Natural killer cell (primary cell): Measurements from ENCODE around the gene TOMM40L. TPM values are rescaled to one million over a fixed set of nuclear protein-coding genes. Genes with fewer than 3 reads are reported as not detected.

Experiments
- ATAC-seq, 3 donors: fragments of 150-1000 bp in 2 of 3; fragments of 200-7000 bp in 1 of 3; cut with Tn5 transposase; 1 replicate in 1 of 3; 2 replicates in 2 of 3; pipeline ENCODE4 v1.10.0; 2021; ENCODE audit warnings: mild to moderate bottlenecking in 2 of 3, moderate library complexity in 2 of 3
- DNase-seq, 2 donors: peaks; one replicate each; pipeline versions ENCODE4 v3.0.0 to v3.0.0-alpha.2; 2013 to 2021; ENCODE audit warnings: mixed read lengths in 1 of 2
- H3K27ac ChIP-seq: one replicate; pipeline ENCODE4 v1.5.1; 2013; ENCODE audit warnings: mild to moderate bottlenecking, low read length
- H3K27me3 ChIP-seq: one replicate; pipeline ENCODE4 v1.6.1; 2013; ENCODE audit warnings: low read length; ENCODE audit not compliant: control insufficient read depth, insufficient read depth
- H3K36me3 ChIP-seq: one replicate; pipeline ENCODE4 v1.6.1; 2013; ENCODE audit warnings: low read length; ENCODE audit not compliant: control insufficient read depth, insufficient read depth
- H3K4me1 ChIP-seq: one replicate; pipeline ENCODE4 v1.6.1; 2013; ENCODE audit warnings: low read length; ENCODE audit not compliant: control insufficient read depth, insufficient read depth
- H3K4me3 ChIP-seq: one replicate; pipeline ENCODE4 v1.5.1; 2013; ENCODE audit warnings: low read length
- H3K9me3 ChIP-seq: one replicate; pipeline ENCODE4 v1.6.1; 2013; ENCODE audit warnings: low read length; ENCODE audit not compliant: control insufficient read depth, insufficient read depth
- H3K27ac Mint-ChIP-seq, 2 donors: one replicate each; pipeline ENCODE4 v1.8.0; 2022; ENCODE audit warnings: mild to moderate bottlenecking in 2 of 2, mixed read lengths in 2 of 2, moderate library complexity in 1 of 2
- H3K27me3 Mint-ChIP-seq, 2 donors: one replicate each; pipeline ENCODE4 v1.8.0; 2022; ENCODE audit warnings: low read depth in 2 of 2, mixed read lengths in 2 of 2
- H3K36me3 Mint-ChIP-seq: one replicate; pipeline ENCODE4 v1.8.0; 2022; ENCODE audit warnings: mixed read lengths
- H3K4me1 Mint-ChIP-seq, 2 donors: one replicate each; pipeline ENCODE4 v1.8.0; 2022; ENCODE audit warnings: mixed read lengths in 2 of 2
- H3K4me3 Mint-ChIP-seq: one replicate; pipeline ENCODE4 v1.8.0; 2022; ENCODE audit warnings: mild to moderate bottlenecking, moderate library complexity, mixed read lengths
- H3K9me3 Mint-ChIP-seq, 2 donors: one replicate each; pipeline ENCODE4 v1.8.0; 2022; ENCODE audit warnings: mixed read lengths in 2 of 2
- CTCF ChIP-seq: fragments of 200-600 bp; IDR thresholded peaks from one replicate; pipeline ENCODE4 v1.8.0; 2022; ENCODE audit warnings: antibody characterized with exemption
- WGBS: methylation state at CpG from one replicate; pipeline ENCODE4 v1.1.7; 2013; ENCODE audit warnings: missing lambda C conversion rate; ENCODE audit not compliant: insufficient coverage; 5-methylcytosine and 5-hydroxymethylcytosine counted together
- intact Hi-C: fragments of 100-400 bp; cut with micrococcal nuclease; formaldehyde crosslinking; loops from one replicate; pipeline ENCODE4 v1.14.2; 2022
- total RNA-seq, 4 donors: library from RNA; stranded (reverse); fragments of 120-200 nt in 1 of 4; gene quantifications; one replicate each; pipeline versions ENCODE4 v1.2.3 to v1.2.4, GENCODE V29; 2013 to 2022

Gene TOMM40L
- total RNA-seq, 3 donors from 2014 or later (not counting 1 experiment from before 2014, with no cell fraction given), result 16.6 to 23.6 (median 22.8) TPM

- Mint-ChIP-seq H3K4me1 (peaks cover 39 to 47% of the 10 kb centered on the region in 2 donors), H3K36me3 (no peaks in the 10 kb centered on the region), H3K9me3 (no peaks in the 10 kb centered on the region), H3K27me3 (no peaks in the 10 kb centered on the region), H3K4me3 (peak overlapping the region; percentile 100), H3K27ac (peak overlapping the region; percentile 34 to 92)
- peak; percentile 83 to 93 for DNase-seq
- TF ChIP-seq CTCF, result peak; percentile 86
- H3K4me3 ChIP-seq, result no peak overlapping the region
- H3K9me3 ChIP-seq, result no peaks in the 10 kb centered on the region
- intact Hi-C loops, result loop anchor here (1.0 to 5.0 kb wide), 4 partner anchors 64 to 155 kb away; partner anchors contain the start of genes CFAP126 and MPZ
- H3K36me3 ChIP-seq, result peaks cover 19% of the 10 kb centered on the region
- no peak overlapping the region for H3K27ac ChIP-seq
- H3K4me1 ChIP-seq, result peaks cover 32% of the 10 kb centered on the region
- H3K27me3 ChIP-seq, result no peaks in the 10 kb centered on the region
- ATAC-seq, result peak; percentile 28 to 55 (median 36)
- WGBS, result 40% methylated on average over 10 of the region's 11 CpGs
Measured at GRCh38 chr1:161227196-161227871, 1.5 kb downstream of the TOMM40L start.

- Mint-ChIP-seq H3K4me1 (peaks cover 35 to 40% of the 10 kb centered on the region in 2 donors), H3K4me3 (no peak overlapping the region), H3K27me3 (no peaks in the 10 kb centered on the region), H3K9me3 (no peaks in the 10 kb centered on the region), H3K27ac (peak overlapping the region in 1 of 2 donors; percentile 92), H3K36me3 (no peaks in the 10 kb centered on the region)
- H3K36me3 ChIP-seq, result peaks cover 19% of the 10 kb centered on the region
- no peak for ATAC-seq
- H3K4me1 ChIP-seq, result peaks cover 32% of the 10 kb centered on the region
- no peak for DNase-seq
- intact Hi-C loops, result loop anchor here (5.0 kb wide), 2 partner anchors 79 to 139 kb away; partner anchors contain the start of genes CFAP126 and MPZ
- H3K4me3 ChIP-seq, result no peak overlapping the region
- no peaks in the 10 kb centered on the region for H3K27me3 ChIP-seq
- TF ChIP-seq CTCF, result no peak
- H3K27ac ChIP-seq, result no peak overlapping the region
- no peaks in the 10 kb centered on the region for H3K9me3 ChIP-seq
- 67% methylated on average over 5 of the region's 7 CpGs for WGBS
Measured at GRCh38 chr1:161228032-161228431, 2.2 kb downstream of the TOMM40L start.

- DNase-seq (no peak), ATAC-seq (no peak)
- peak overlapping the region in 1 of 2 donors; percentile 30 for H3K27ac Mint-ChIP-seq
- Histone ChIP-seq H3K36me3 (peaks cover 19% of the 10 kb centered on the region), H3K4me1 (peaks cover 32% of the 10 kb centered on the region), H3K27ac (no peak overlapping the region), H3K4me3 (no peak overlapping the region), H3K9me3 (no peaks in the 10 kb centered on the region), H3K27me3 (no peaks in the 10 kb centered on the region)
- H3K36me3 Mint-ChIP-seq, result no peaks in the 10 kb centered on the region
- no peak overlapping the region for H3K4me3 Mint-ChIP-seq
- peaks cover 29 to 32% of the 10 kb centered on the region in 2 donors for H3K4me1 Mint-ChIP-seq
- no peaks in the 10 kb centered on the region for H3K9me3 Mint-ChIP-seq
- WGBS, result 89% methylated on average over 3 of the region's 3 CpGs
- no peaks in the 10 kb centered on the region for H3K27me3 Mint-ChIP-seq
- intact Hi-C loops, result loop anchor here (5.0 kb wide), 2 partner anchors 77 to 137 kb away; partner anchors contain the start of genes CFAP126 and MPZ
- no peak for TF ChIP-seq CTCF
Measured at GRCh38 chr1:161229896-161230295, 4.0 kb downstream of the TOMM40L start.
